ENCODE measurements around the gene SPOCK1. TPM values are rescaled to one million over a fixed set of nuclear protein-coding genes. Genes with fewer than 3 reads are reported as not detected.

Gene SPOCK1
- total and polyA plus RNA-seq, 4 donors: 4.5 to 67.8 (median 27.0) TPM

- H3K4me1 ChIP-seq (ENCODE audit: control insufficient read depth in 1 of 2, insufficient read depth in 2 of 2, low read length in 2 of 2): no peaks in the 10 kb centered on the region
- DNase-seq (no peak), ATAC-seq (ENCODE audit: low FRiP score) (no peak)
- peaks cover 3% of the 10 kb centered on the region for H3K9me3 ChIP-seq (ENCODE audit: control insufficient read depth, low read length)
- no peaks in the 10 kb centered on the region for H3K27me3 ChIP-seq (ENCODE audit: control insufficient read depth in 1 of 2, insufficient read depth in 2 of 2, low read length in 1 of 2)
- H3K36me3 ChIP-seq (ENCODE audit: control insufficient read depth in 1 of 2, insufficient read depth in 2 of 2, low read length in 1 of 2): no peaks in the 10 kb centered on the region
- intact Hi-C loops (cut with DNase I): no loop called here
- 74 to 85% methylated on average over 1 of the region's 1 CpG for WGBS, 2 donors
- no peak overlapping the region for H3K4me3 ChIP-seq (ENCODE audit: low read length in 2 of 2)
- H3K27ac ChIP-seq (ENCODE audit: low read depth in 1 of 2, low read length in 2 of 2): no peak overlapping the region
Measured at GRCh38 chr5:137510671-137511070, 11.5 kb upstream of the SPOCK1 start.

- H3K4me3 ChIP-seq (ENCODE audit: low read length in 2 of 2): no peak overlapping the region
- 71 to 76% methylated on average over 5 of the region's 5 CpGs for WGBS, 2 donors
- H3K27ac ChIP-seq (ENCODE audit: low read depth in 1 of 2, low read length in 2 of 2): no peak overlapping the region
- intact Hi-C loops (cut with DNase I): no loop called here
- ATAC-seq (ENCODE audit: low FRiP score): no peak
- peaks cover 3% of the 10 kb centered on the region for H3K9me3 ChIP-seq (ENCODE audit: control insufficient read depth, low read length)
- H3K27me3 ChIP-seq (ENCODE audit: control insufficient read depth in 1 of 2, insufficient read depth in 2 of 2, low read length in 1 of 2): no peaks in the 10 kb centered on the region
- H3K4me1 ChIP-seq (ENCODE audit: control insufficient read depth in 1 of 2, insufficient read depth in 2 of 2, low read length in 2 of 2): no peaks in the 10 kb centered on the region
- no peak for DNase-seq
- H3K36me3 ChIP-seq (ENCODE audit: control insufficient read depth in 1 of 2, insufficient read depth in 2 of 2, low read length in 1 of 2): no peaks in the 10 kb centered on the region
Measured at GRCh38 chr5:137507150-137507549, 8.0 kb upstream of the SPOCK1 start.

- DNase-seq (no peak), ATAC-seq (ENCODE audit: low FRiP score) (no peak)
- Histone ChIP-seq H3K9me3 (ENCODE audit: control insufficient read depth, low read length) (peaks cover 3% of the 10 kb centered on the region), H3K36me3 (ENCODE audit: control insufficient read depth in 1 of 2, insufficient read depth in 2 of 2, low read length in 1 of 2) (no peaks in the 10 kb centered on the region), H3K27ac (ENCODE audit: low read depth in 1 of 2, low read length in 2 of 2) (no peak overlapping the region), H3K4me1 (ENCODE audit: control insufficient read depth in 1 of 2, insufficient read depth in 2 of 2, low read length in 2 of 2) (no peaks in the 10 kb centered on the region), H3K4me3 (ENCODE audit: low read length in 2 of 2) (no peak overlapping the region), H3K27me3 (ENCODE audit: control insufficient read depth in 1 of 2, insufficient read depth in 2 of 2, low read length in 1 of 2) (no peaks in the 10 kb centered on the region)
- intact Hi-C loops (cut with DNase I): no loop called here
- WGBS, 2 donors: 92 to 94% methylated on average over 4 of the region's 4 CpGs
Measured at GRCh38 chr5:137506296-137506695, 7.2 kb upstream of the SPOCK1 start.

- H3K4me1 ChIP-seq (ENCODE audit: control insufficient read depth in 1 of 2, insufficient read depth in 2 of 2, low read length in 2 of 2): no peaks in the 10 kb centered on the region
- DNase-seq (no peak), ATAC-seq (ENCODE audit: low FRiP score) (no peak)
- intact Hi-C loops (cut with DNase I): loop anchor here in 1 of 2 donors (5.0 kb wide), 1 partner anchor 183 kb away; no protein-coding TSS in a partner anchor
- no peaks in the 10 kb centered on the region for H3K9me3 ChIP-seq (ENCODE audit: control insufficient read depth, low read length)
- no peaks in the 10 kb centered on the region for H3K36me3 ChIP-seq (ENCODE audit: control insufficient read depth in 1 of 2, insufficient read depth in 2 of 2, low read length in 1 of 2)
- H3K27ac ChIP-seq (ENCODE audit: low read depth in 1 of 2, low read length in 2 of 2): no peak overlapping the region
- no peak overlapping the region for H3K4me3 ChIP-seq (ENCODE audit: low read length in 2 of 2)
- no peaks in the 10 kb centered on the region for H3K27me3 ChIP-seq (ENCODE audit: control insufficient read depth in 1 of 2, insufficient read depth in 2 of 2, low read length in 1 of 2)
Measured at GRCh38 chr5:137504916-137505315, 5.8 kb upstream of the SPOCK1 start.

GRCh38 chr5:137503456-137503855 lies 4.3 kb upstream of the SPOCK1 start:
- Histone ChIP-seq H3K27ac (ENCODE audit: low read depth in 1 of 2, low read length in 2 of 2) (no peak overlapping the region), H3K9me3 (ENCODE audit: control insufficient read depth, low read length) (no peaks in the 10 kb centered on the region), H3K4me1 (ENCODE audit: control insufficient read depth in 1 of 2, insufficient read depth in 2 of 2, low read length in 2 of 2) (no peaks in the 10 kb centered on the region), H3K36me3 (ENCODE audit: control insufficient read depth in 1 of 2, insufficient read depth in 2 of 2, low read length in 1 of 2) (no peaks in the 10 kb centered on the region), H3K27me3 (ENCODE audit: control insufficient read depth in 1 of 2, insufficient read depth in 2 of 2, low read length in 1 of 2) (no peaks in the 10 kb centered on the region), H3K4me3 (ENCODE audit: low read length in 2 of 2) (no peak overlapping the region)
- ATAC-seq (ENCODE audit: low FRiP score) (no peak), DNase-seq (no peak)
- intact Hi-C loops (cut with DNase I): loop anchor here in 1 of 2 donors (5.0 kb wide), 1 partner anchor 181 kb away; no protein-coding TSS in a partner anchor

GRCh38 chr5:137502632-137503031 lies 3.5 kb upstream of the SPOCK1 start:
- ATAC-seq (ENCODE audit: low FRiP score): no peak
- H3K36me3 ChIP-seq (ENCODE audit: control insufficient read depth in 1 of 2, insufficient read depth in 2 of 2, low read length in 1 of 2): no peaks in the 10 kb centered on the region
- no peak overlapping the region for H3K4me3 ChIP-seq (ENCODE audit: low read length in 2 of 2)
- whole genome bisulfite sequencing, 2 donors: 74 to 79% methylated on average over 8 of the region's 8 CpGs
- no peak overlapping the region for H3K27ac ChIP-seq (ENCODE audit: low read depth in 1 of 2, low read length in 2 of 2)
- no peaks in the 10 kb centered on the region for H3K4me1 ChIP-seq (ENCODE audit: control insufficient read depth in 1 of 2, insufficient read depth in 2 of 2, low read length in 2 of 2)
- H3K9me3 ChIP-seq (ENCODE audit: control insufficient read depth, low read length): no peaks in the 10 kb centered on the region
- H3K27me3 ChIP-seq (ENCODE audit: control insufficient read depth in 1 of 2, insufficient read depth in 2 of 2, low read length in 1 of 2): no peaks in the 10 kb centered on the region
- DNase-seq: no peak
- intact Hi-C loops (cut with DNase I): loop anchor here in 1 of 2 donors (5.0 kb wide), 1 partner anchor 180 kb away; no protein-coding TSS in a partner anchor

GRCh38 chr5:137501846-137502406 lies 2.8 kb upstream of the SPOCK1 start:
- DNase-seq (no peak), ATAC-seq (ENCODE audit: low FRiP score) (no peak)
- intact Hi-C loops (cut with DNase I): loop anchor here in 1 of 2 donors (5.0 kb wide), 1 partner anchor 180 kb away; no protein-coding TSS in a partner anchor
- Histone ChIP-seq H3K27ac (ENCODE audit: low read depth in 1 of 2, low read length in 2 of 2) (no peak overlapping the region), H3K4me3 (ENCODE audit: low read length in 2 of 2) (no peak overlapping the region), H3K4me1 (ENCODE audit: control insufficient read depth in 1 of 2, insufficient read depth in 2 of 2, low read length in 2 of 2) (no peaks in the 10 kb centered on the region), H3K36me3 (ENCODE audit: control insufficient read depth in 1 of 2, insufficient read depth in 2 of 2, low read length in 1 of 2) (no peaks in the 10 kb centered on the region), H3K27me3 (ENCODE audit: control insufficient read depth in 1 of 2, insufficient read depth in 2 of 2, low read length in 1 of 2) (no peaks in the 10 kb centered on the region), H3K9me3 (ENCODE audit: control insufficient read depth, low read length) (no peaks in the 10 kb centered on the region)
- 39 to 53% methylated on average over 3 of the region's 3 CpGs for WGBS, 2 donors

GRCh38 chr5:137501226-137501625 lies 2.1 kb upstream of the SPOCK1 start:
- no peak overlapping the region for H3K4me3 ChIP-seq (ENCODE audit: low read length in 2 of 2)
- H3K27me3 ChIP-seq (ENCODE audit: control insufficient read depth in 1 of 2, insufficient read depth in 2 of 2, low read length in 1 of 2): no peaks in the 10 kb centered on the region
- intact Hi-C loops (cut with DNase I): loop anchor here in 1 of 2 donors (5.0 kb wide), 1 partner anchor 179 kb away; no protein-coding TSS in a partner anchor
- H3K27ac ChIP-seq (ENCODE audit: low read depth in 1 of 2, low read length in 2 of 2): no peak overlapping the region
- WGBS, 2 donors: 80 to 87% methylated on average over 4 of the region's 4 CpGs
- no peak for ATAC-seq (ENCODE audit: low FRiP score)
- no peak for DNase-seq
- no peaks in the 10 kb centered on the region for H3K36me3 ChIP-seq (ENCODE audit: control insufficient read depth in 1 of 2, insufficient read depth in 2 of 2, low read length in 1 of 2)
- H3K9me3 ChIP-seq (ENCODE audit: control insufficient read depth, low read length): no peaks in the 10 kb centered on the region
- no peaks in the 10 kb centered on the region for H3K4me1 ChIP-seq (ENCODE audit: control insufficient read depth in 1 of 2, insufficient read depth in 2 of 2, low read length in 2 of 2)

- no peak for ATAC-seq (ENCODE audit: low FRiP score)
- intact Hi-C loops (cut with DNase I): loop anchor here in 1 of 2 donors (5.0 kb wide), 1 partner anchor 178 kb away; no protein-coding TSS in a partner anchor
- H3K27ac ChIP-seq (ENCODE audit: low read depth in 1 of 2, low read length in 2 of 2): no peak overlapping the region
- WGBS, 2 donors: 91 to 92% methylated on average over 11 of the region's 11 CpGs
- no peak overlapping the region for H3K4me3 ChIP-seq (ENCODE audit: low read length in 2 of 2)
- DNase-seq: no peak
- H3K27me3 ChIP-seq (ENCODE audit: control insufficient read depth in 1 of 2, insufficient read depth in 2 of 2, low read length in 1 of 2): no peaks in the 10 kb centered on the region
- no peaks in the 10 kb centered on the region for H3K36me3 ChIP-seq (ENCODE audit: control insufficient read depth in 1 of 2, insufficient read depth in 2 of 2, low read length in 1 of 2)
- no peaks in the 10 kb centered on the region for H3K4me1 ChIP-seq (ENCODE audit: control insufficient read depth in 1 of 2, insufficient read depth in 2 of 2, low read length in 2 of 2)
- no peaks in the 10 kb centered on the region for H3K9me3 ChIP-seq (ENCODE audit: control insufficient read depth, low read length)
Measured at GRCh38 chr5:137500615-137501225, 1.6 kb upstream of the SPOCK1 start.

All from aorta (tissue), 5 donors.